IPS-18c (cell line): ENCODE results near the gene LAP3.
"Not testable (repeated sequence)": the region's sequence is repeated elsewhere in the genome, so short reads cannot be mapped to it uniquely, and the experiment has no call there.

Source experiments
- H3K4me3 ChIP-seq: 2 replicates; pipeline ENCODE4 v1.7.0; 2013; ENCODE audit warnings: low read depth, mild to moderate bottlenecking, low read length, moderate library complexity; ENCODE audit not compliant: insufficient read depth
- H3K9me3 ChIP-seq: one replicate; pipeline ENCODE4 v1.6.1; 2013; ENCODE audit warnings: mild to moderate bottlenecking, low read length, moderate library complexity; ENCODE audit not compliant: control insufficient read depth, insufficient read depth

Gene LAP3

GRCh38 chr4:17576932-17577664 lies at the start of gene LAP3:
LAP3 (plus strand) TSS chr4:17577198; CDS start chr4:17577466, 268 bp downstream.
- Histone ChIP-seq H3K4me3 (peak within 1 kb of the TSS; percentile 82), H3K9me3 (no peaks in the 10 kb centered on the region)

- Histone ChIP-seq H3K4me3 (no peak overlapping the region), H3K9me3 (no peaks in the 10 kb centered on the region)
Observed at GRCh38 chr4:17528551-17529165, 48.3 kb upstream of the LAP3 start.

- H3K4me3 ChIP-seq: no peak overlapping the region
- no peaks in the 10 kb centered on the region for H3K9me3 ChIP-seq
Observed at GRCh38 chr4:17531538-17532285, 45.3 kb upstream of the LAP3 start.

GRCh38 chr4:17534705-17535104 lies 42.3 kb upstream of the LAP3 start:
- Histone ChIP-seq H3K9me3 (no peaks in the 10 kb centered on the region), H3K4me3 (no peak overlapping the region)

GRCh38 chr4:17535242-17535641 lies 41.8 kb upstream of the LAP3 start:
- Histone ChIP-seq H3K9me3 (no peaks in the 10 kb centered on the region), H3K4me3 (no peak overlapping the region)

- no peaks in the 10 kb centered on the region for H3K9me3 ChIP-seq
- H3K4me3 ChIP-seq: no peak overlapping the region
Observed at GRCh38 chr4:17535906-17536305, 41.1 kb upstream of the LAP3 start.

GRCh38 chr4:17537060-17537459 lies 39.9 kb upstream of the LAP3 start:
- not testable (repeated sequence) for H3K9me3 ChIP-seq, H3K4me3 ChIP-seq

- H3K9me3 ChIP-seq: no peaks in the 10 kb centered on the region
- no peak overlapping the region for H3K4me3 ChIP-seq
Observed at GRCh38 chr4:17544205-17544604, 32.8 kb upstream of the LAP3 start.

- Histone ChIP-seq H3K9me3 (no peaks in the 10 kb centered on the region), H3K4me3 (no peak overlapping the region)
Observed at GRCh38 chr4:17544831-17545234, 32.2 kb upstream of the LAP3 start.

GRCh38 chr4:17545374-17546140 lies 31.4 kb upstream of the LAP3 start:
- Histone ChIP-seq H3K4me3 (no peak overlapping the region), H3K9me3 (no peaks in the 10 kb centered on the region)

- H3K9me3 ChIP-seq: no peaks in the 10 kb centered on the region
- no peak overlapping the region for H3K4me3 ChIP-seq
Observed at GRCh38 chr4:17546222-17546621, 30.8 kb upstream of the LAP3 start.

- H3K9me3 ChIP-seq: no peaks in the 10 kb centered on the region
- H3K4me3 ChIP-seq: no peak overlapping the region
Observed at GRCh38 chr4:17546678-17547077, 30.3 kb upstream of the LAP3 start.

GRCh38 chr4:17550549-17550948 lies 26.4 kb upstream of the LAP3 start:
- Histone ChIP-seq H3K9me3 (no peaks in the 10 kb centered on the region), H3K4me3 (no peak overlapping the region)

- no peaks in the 10 kb centered on the region for H3K9me3 ChIP-seq
Observed at GRCh38 chr4:17552427-17552826, 24.6 kb upstream of the LAP3 start.

GRCh38 chr4:17554568-17554967 lies 22.4 kb upstream of the LAP3 start:
- Histone ChIP-seq H3K9me3 (no peaks in the 10 kb centered on the region), H3K4me3 (no peak overlapping the region)

More at GRCh38 chr4:17552427-17552826, 24.6 kb upstream of the LAP3 start:
- no peak overlapping the region for H3K4me3 ChIP-seq

GRCh38 chr4:17556498-17556897 lies 20.5 kb upstream of the LAP3 start:
- Histone ChIP-seq H3K9me3 (no peaks in the 10 kb centered on the region), H3K4me3 (no peak overlapping the region)

- H3K4me3 ChIP-seq: no peak overlapping the region
- no peaks in the 10 kb centered on the region for H3K9me3 ChIP-seq
Observed at GRCh38 chr4:17557880-17558279, 19.1 kb upstream of the LAP3 start.
